ENCODE data around the gene FAM3D. TPM values are rescaled to one million over a fixed set of nuclear protein-coding genes. Genes with fewer than 3 reads are reported as not detected.

Gene FAM3D
- total RNA-seq, 5 donors from 2014 or later (not counting 1 experiment from before 2014, with no cell fraction given) = 0.38 to 0.41 TPM; not detected in 3

- Histone ChIP-seq H3K36me3 (ENCODE audit: control insufficient read depth in 2 of 2, extremely low read depth in 1 of 2, insufficient read depth in 1 of 2, low read length in 1 of 2) (no peaks in the 10 kb centered on the region), H3K27ac (ENCODE audit: low read length) (no peak overlapping the region), H3K9me3 (no peaks in the 10 kb centered on the region), H3K4me1 (ENCODE audit: control insufficient read depth in 1 of 2, extremely low read depth in 1 of 2, insufficient read depth in 2 of 2, low read length in 2 of 2) (peaks cover 0 to 4% of the 10 kb centered on the region in 2 experiments), H3K27me3 (replicated peaks in 1 of 2; ENCODE audit: control insufficient read depth in 2 of 2, extremely low read depth in 1 of 2, insufficient read depth in 2 of 2, low read length in 1 of 2) (peaks cover 0 to 22% of the 10 kb centered on the region in 2 experiments), H3K4me3 (ENCODE audit: control insufficient read depth in 1 of 2, extremely low read depth in 1 of 2, low read length in 1 of 2) (no peak overlapping the region)
- ChIA-PET CTCF (interaction anchor here (0.5 to 1.0 kb wide), 6 partner anchors 8 to 459 kb away, joined by 3 to 6 read pairs (median 3); no protein-coding TSS in a partner anchor), POLR2A (no interaction called here)
- Mint-ChIP-seq H3K9me3 (no peaks in the 10 kb centered on the region), H3K27me3 (peaks cover 2 to 5% of the 10 kb centered on the region in 2 donors), H3K4me3 (no peak overlapping the region), H3K4me1 (peaks cover 0 to 4% (median 0%) of the 10 kb centered on the region in 3 donors), H3K36me3 (no peaks in the 10 kb centered on the region), H3K27ac (no peak overlapping the region)
- peak; percentile 56 to 58 (median 56) for ATAC-seq (replicated peaks in 1 of 4)
- WGBS (ENCODE audit: insufficient coverage) = 26% methylated on average over 23 of the region's 25 CpGs
- DNase-seq = peak in 31 of 35 experiments; percentile 3 to 50 (median 27)
Observed at GRCh38 chr3:58640700-58641372, 25.7 kb downstream of the FAM3D start.

GRCh38 chr3:58639842-58640241, 26.7 kb downstream of the FAM3D start:
- Mint-ChIP-seq H3K9me3 (no peaks in the 10 kb centered on the region), H3K4me1 (peaks cover 0 to 4% (median 0%) of the 10 kb centered on the region in 3 donors), H3K27ac (no peak overlapping the region), H3K4me3 (no peak overlapping the region), H3K36me3 (no peaks in the 10 kb centered on the region), H3K27me3 (peaks cover 6 to 8% of the 10 kb centered on the region in 2 donors)
- WGBS (ENCODE audit: insufficient coverage) = 81% methylated on average over 6 of the region's 10 CpGs
- Histone ChIP-seq H3K9me3 (no peaks in the 10 kb centered on the region), H3K27me3 (replicated peaks in 1 of 2; ENCODE audit: control insufficient read depth in 2 of 2, extremely low read depth in 1 of 2, insufficient read depth in 2 of 2, low read length in 1 of 2) (peaks cover 0 to 16% of the 10 kb centered on the region in 2 experiments), H3K4me1 (ENCODE audit: control insufficient read depth in 1 of 2, extremely low read depth in 1 of 2, insufficient read depth in 2 of 2, low read length in 2 of 2) (peaks cover 0 to 4% of the 10 kb centered on the region in 2 experiments), H3K27ac (ENCODE audit: low read length) (no peak overlapping the region), H3K36me3 (ENCODE audit: control insufficient read depth in 2 of 2, extremely low read depth in 1 of 2, insufficient read depth in 1 of 2, low read length in 1 of 2) (no peaks in the 10 kb centered on the region), H3K4me3 (ENCODE audit: control insufficient read depth in 1 of 2, extremely low read depth in 1 of 2, low read length in 1 of 2) (no peak overlapping the region)
- DNase-seq (no peak), ATAC-seq (replicated peaks in 1 of 4) (no peak)
- ChIA-PET CTCF (no interaction called here), POLR2A (no interaction called here)

- H3K9me3 ChIP-seq = no peaks in the 10 kb centered on the region
- H3K4me3 ChIP-seq (ENCODE audit: control insufficient read depth in 1 of 2, extremely low read depth in 1 of 2, low read length in 1 of 2) = no peak overlapping the region
- H3K27me3 ChIP-seq (replicated peaks in 1 of 2; ENCODE audit: control insufficient read depth in 2 of 2, extremely low read depth in 1 of 2, insufficient read depth in 2 of 2, low read length in 1 of 2) = peaks cover 0 to 16% of the 10 kb centered on the region in 2 experiments
- H3K27ac ChIP-seq (ENCODE audit: low read length) = no peak overlapping the region
- WGBS (ENCODE audit: insufficient coverage) = no CpG with 5 or more reads among the region's 4 CpGs
- Mint-ChIP-seq H3K36me3 (no peaks in the 10 kb centered on the region), H3K9me3 (no peaks in the 10 kb centered on the region), H3K27me3 (peaks cover 8 to 9% of the 10 kb centered on the region in 2 donors), H3K4me1 (peaks cover 0 to 4% (median 0%) of the 10 kb centered on the region in 3 donors), H3K4me3 (no peak overlapping the region), H3K27ac (no peak overlapping the region)
- ChIA-PET POLR2A (no interaction called here), CTCF (interaction anchor here (0.8 to 1.2 kb wide), 3 partner anchors 9 to 13 kb away, joined by 3 to 4 read pairs (median 4); no protein-coding TSS in a partner anchor)
- H3K4me1 ChIP-seq (ENCODE audit: control insufficient read depth in 1 of 2, extremely low read depth in 1 of 2, insufficient read depth in 2 of 2, low read length in 2 of 2) = peaks cover 0 to 4% of the 10 kb centered on the region in 2 experiments
- no peak for DNase-seq
- no peaks in the 10 kb centered on the region for H3K36me3 ChIP-seq (ENCODE audit: control insufficient read depth in 2 of 2, extremely low read depth in 1 of 2, insufficient read depth in 1 of 2, low read length in 1 of 2)
- ATAC-seq (replicated peaks in 1 of 4) = no peak
Observed at GRCh38 chr3:58639001-58639400, 27.6 kb downstream of the FAM3D start.

GRCh38 chr3:58638591-58638990, 28.0 kb downstream of the FAM3D start:
- Histone ChIP-seq H3K4me1 (ENCODE audit: control insufficient read depth in 1 of 2, extremely low read depth in 1 of 2, insufficient read depth in 2 of 2, low read length in 2 of 2) (peaks cover 0 to 4% of the 10 kb centered on the region in 2 experiments), H3K27me3 (replicated peaks in 1 of 2; ENCODE audit: control insufficient read depth in 2 of 2, extremely low read depth in 1 of 2, insufficient read depth in 2 of 2, low read length in 1 of 2) (peaks cover 0 to 18% of the 10 kb centered on the region in 2 experiments), H3K27ac (ENCODE audit: low read length) (no peak overlapping the region), H3K4me3 (ENCODE audit: control insufficient read depth in 1 of 2, extremely low read depth in 1 of 2, low read length in 1 of 2) (no peak overlapping the region), H3K9me3 (no peaks in the 10 kb centered on the region), H3K36me3 (ENCODE audit: control insufficient read depth in 2 of 2, extremely low read depth in 1 of 2, insufficient read depth in 1 of 2, low read length in 1 of 2) (no peaks in the 10 kb centered on the region)
- DNase-seq (no peak), ATAC-seq (replicated peaks in 1 of 4) (no peak)
- ChIA-PET CTCF (interaction anchor here (0.8 to 1.2 kb wide), 3 partner anchors 8 to 12 kb away, joined by 3 to 4 read pairs (median 4); no protein-coding TSS in a partner anchor), POLR2A (no interaction called here)
- Mint-ChIP-seq H3K27ac (no peak overlapping the region), H3K4me3 (no peak overlapping the region), H3K9me3 (no peaks in the 10 kb centered on the region), H3K36me3 (no peaks in the 10 kb centered on the region), H3K4me1 (peaks cover 0 to 4% (median 0%) of the 10 kb centered on the region in 3 donors), H3K27me3 (peaks cover 8 to 11% of the 10 kb centered on the region in 2 donors)
- WGBS (ENCODE audit: insufficient coverage) = 76% methylated on average over 2 of the region's 6 CpGs

GRCh38 chr3:58637509-58637908, 29.1 kb downstream of the FAM3D start:
- H3K27me3 ChIP-seq (replicated peaks in 1 of 2; ENCODE audit: control insufficient read depth in 2 of 2, extremely low read depth in 1 of 2, insufficient read depth in 2 of 2, low read length in 1 of 2) = peaks cover 0 to 20% of the 10 kb centered on the region in 2 experiments
- peaks cover 0 to 4% of the 10 kb centered on the region in 2 experiments for H3K4me1 ChIP-seq (ENCODE audit: control insufficient read depth in 1 of 2, extremely low read depth in 1 of 2, insufficient read depth in 2 of 2, low read length in 2 of 2)
- no peaks in the 10 kb centered on the region for H3K9me3 ChIP-seq
- Mint-ChIP-seq H3K4me1 (peaks cover 0 to 4% (median 0%) of the 10 kb centered on the region in 3 donors), H3K27me3 (peaks cover 8 to 12% of the 10 kb centered on the region in 2 donors), H3K9me3 (no peaks in the 10 kb centered on the region), H3K4me3 (no peak overlapping the region), H3K36me3 (no peaks in the 10 kb centered on the region), H3K27ac (no peak overlapping the region)
- no peak overlapping the region for H3K27ac ChIP-seq (ENCODE audit: low read length)
- 40% methylated on average over 4 of the region's 5 CpGs for WGBS (ENCODE audit: insufficient coverage)
- CTCF ChIA-PET = interaction anchor here (0.6 to 0.9 kb wide), 2 partner anchors 68 to 69 kb away, joined by 3 to 6 read pairs; no protein-coding TSS in a partner anchor
- ATAC-seq (replicated peaks in 1 of 4) (no peak), DNase-seq (no peak)
- POLR2A ChIA-PET = no interaction called here
- no peak overlapping the region for H3K4me3 ChIP-seq (ENCODE audit: control insufficient read depth in 1 of 2, extremely low read depth in 1 of 2, low read length in 1 of 2)
- H3K36me3 ChIP-seq (ENCODE audit: control insufficient read depth in 2 of 2, extremely low read depth in 1 of 2, insufficient read depth in 1 of 2, low read length in 1 of 2) = no peaks in the 10 kb centered on the region

GRCh38 chr3:58635371-58636285, 30.9 kb downstream of the FAM3D start:
- no peak for ATAC-seq (replicated peaks in 1 of 4)
- DNase-seq = no peak
- ChIA-PET CTCF (no interaction called here), POLR2A (no interaction called here)
- Mint-ChIP-seq H3K4me1 (peaks cover 0 to under 1% (median 0%) of the 10 kb centered on the region in 3 donors), H3K27ac (no peak overlapping the region), H3K4me3 (no peak overlapping the region), H3K9me3 (no peaks in the 10 kb centered on the region), H3K36me3 (no peaks in the 10 kb centered on the region), H3K27me3 (peaks cover 8 to 21% of the 10 kb centered on the region in 2 donors)
- Histone ChIP-seq H3K4me3 (ENCODE audit: control insufficient read depth in 1 of 2, extremely low read depth in 1 of 2, low read length in 1 of 2) (no peak overlapping the region), H3K9me3 (no peaks in the 10 kb centered on the region), H3K27me3 (replicated peaks in 1 of 2; ENCODE audit: control insufficient read depth in 2 of 2, extremely low read depth in 1 of 2, insufficient read depth in 2 of 2, low read length in 1 of 2) (peaks cover 0 to 31% of the 10 kb centered on the region in 2 experiments), H3K27ac (ENCODE audit: low read length) (no peak overlapping the region), H3K4me1 (ENCODE audit: control insufficient read depth in 1 of 2, extremely low read depth in 1 of 2, insufficient read depth in 2 of 2, low read length in 2 of 2) (peaks cover 0 to 2% of the 10 kb centered on the region in 2 experiments), H3K36me3 (ENCODE audit: control insufficient read depth in 2 of 2, extremely low read depth in 1 of 2, insufficient read depth in 1 of 2, low read length in 1 of 2) (no peaks in the 10 kb centered on the region)
- WGBS (ENCODE audit: insufficient coverage) = 77% methylated on average over 20 of the region's 24 CpGs
